OCI-LY7 (cell line): ENCODE data around the gene RTEL1. TPM values are rescaled to one million over a fixed set of nuclear protein-coding genes. Genes with fewer than 3 reads are reported as not detected.

Source experiments
- BruUV-seq: library from RNA; stranded (reverse); fragments of 400-500 nt; replicated peaks from 2 replicates; lab custom pipeline; 2021; lab: Mats Ljungman, UMichigan
- CTCF ChIA-PET: fragments of 300-600 bp; sonication (Branson Sonifier 250); formaldehyde crosslinking; loops from one replicate; lab custom pipeline; 2022; ENCODE audit warnings: antibody characterized with exemption; ENCODE audit not compliant: unreplicated experiment; lab: Charles Lee
- POLR2A ChIA-PET: fragments of 300-600 bp; sonication (Branson Sonifier 250); formaldehyde crosslinking; loops from one replicate; lab custom pipeline; 2022; ENCODE audit warnings: antibody characterized with exemption; lab: Charles Lee
- DNase-seq: peaks from one replicate; pipeline ENCODE4 v3.0.0-alpha.2; 2015; ENCODE audit warnings: low spot score
- H2AFZ ChIP-seq: fragments of 200-600 bp; sonication (generic), shearing (Covaris generic); 2 replicates; pipeline ENCODE4 v1.6.1; 2014; ENCODE audit warnings: mild to moderate bottlenecking, antibody characterized with exemption, low read length, moderate library complexity
- H3K27ac ChIP-seq: fragments of 200-600 bp; sonication (generic); 2 replicates; pipeline ENCODE4 v1.5.1; 2014; ENCODE audit warnings: mixed run types, low read depth, mild to moderate bottlenecking, moderate library complexity, low read length, inconsistent platforms; ENCODE audit not compliant: poor library complexity, severe bottlenecking
- H3K36me3 ChIP-seq: fragments of 200-600 bp; sonication (generic); 2 replicates; pipeline ENCODE4 v1.6.1; 2014; ENCODE audit warnings: mild to moderate bottlenecking, antibody characterized with exemption, low read length, moderate library complexity, mixed read lengths; ENCODE audit not compliant: insufficient read depth
- H3K4me1 ChIP-seq: fragments of 200-600 bp; sonication (generic); 2 replicates; pipeline ENCODE4 v1.5.1; 2014; ENCODE audit warnings: mild to moderate bottlenecking, low read length; ENCODE audit not compliant: insufficient read depth, poor library complexity, severe bottlenecking
- H3K4me2 ChIP-seq: fragments of 200-600 bp; sonication (generic); 2 replicates; pipeline ENCODE4 v1.6.1; 2014; ENCODE audit warnings: mild to moderate bottlenecking, low read length
- H3K4me3 ChIP-seq: fragments of 200-600 bp; sonication (generic); 2 replicates; pipeline ENCODE4 v1.5.1; 2014; ENCODE audit warnings: mild to moderate bottlenecking, low read depth, low read length; ENCODE audit not compliant: poor library complexity, severe bottlenecking
- H3K79me2 ChIP-seq: fragments of 200-600 bp; sonication (generic); 2 replicates; pipeline ENCODE4 v1.6.1; 2016; ENCODE audit warnings: low read depth, mild to moderate bottlenecking, low read length, moderate library complexity, mixed read lengths; ENCODE audit not compliant: insufficient read depth
- H3K9me2 ChIP-seq: fragments of 200-600 bp; sonication (generic); 2 replicates; pipeline ENCODE4 v1.6.1; 2016; ENCODE audit warnings: mild to moderate bottlenecking, low read length, mixed read lengths; ENCODE audit not compliant: insufficient read depth
- H3K9me3 ChIP-seq: fragments of 200-600 bp; sonication (generic); 2 replicates; pipeline ENCODE4 v1.6.1; 2014; ENCODE audit warnings: mild to moderate bottlenecking, mixed run types, low read length, mixed read lengths
- H4K20me1 ChIP-seq: fragments of 200-600 bp; sonication (generic); 2 replicates; pipeline ENCODE4 v1.6.1; 2014; ENCODE audit warnings: mild to moderate bottlenecking, antibody characterized with exemption, low read length, moderate library complexity, mixed read lengths; ENCODE audit not compliant: insufficient read depth
- EZH2phosphoT487 ChIP-seq: fragments of 200-600 bp; sonication (generic); IDR thresholded peaks from 2 replicates; pipeline ENCODE4 v1.6.1; 2018; ENCODE audit warnings: low read depth, borderline replicate concordance, mild to moderate bottlenecking, mixed run types, antibody characterized with exemption, low read length, moderate library complexity, mixed read lengths
- intact Hi-C: fragments of 100-400 bp; cut with micrococcal nuclease; formaldehyde crosslinking; loops from one replicate; pipeline ENCODE4 v1.10.0; 2022; ENCODE audit not compliant: unreplicated experiment
- total RNA-seq, 2 experiments: library from RNA; depleted of rRNA in 1 of 2; stranded (reverse); fragments of >200 nt in 1 of 2; shearing (Covaris generic) in 1 of 2; gene quantifications; 2 replicates each; pipeline ENCODE4 v1.2.3, GENCODE V29; 2014 to 2022
- TF ChIP-seq, protein P1 (sequence below): fragments of 200-600 bp; sonication (generic); conservative IDR thresholded peaks from 2 replicates; pipeline ENCODE4 v1.5.1; 2014; ENCODE audit warnings: mild to moderate bottlenecking, antibody characterized with exemption, low read length, moderate library complexity, mixed read lengths

Gene RTEL1
- total RNA-seq, 2 experiments from 2014 or later: 22.5 to 47.2 TPM

DNA sequence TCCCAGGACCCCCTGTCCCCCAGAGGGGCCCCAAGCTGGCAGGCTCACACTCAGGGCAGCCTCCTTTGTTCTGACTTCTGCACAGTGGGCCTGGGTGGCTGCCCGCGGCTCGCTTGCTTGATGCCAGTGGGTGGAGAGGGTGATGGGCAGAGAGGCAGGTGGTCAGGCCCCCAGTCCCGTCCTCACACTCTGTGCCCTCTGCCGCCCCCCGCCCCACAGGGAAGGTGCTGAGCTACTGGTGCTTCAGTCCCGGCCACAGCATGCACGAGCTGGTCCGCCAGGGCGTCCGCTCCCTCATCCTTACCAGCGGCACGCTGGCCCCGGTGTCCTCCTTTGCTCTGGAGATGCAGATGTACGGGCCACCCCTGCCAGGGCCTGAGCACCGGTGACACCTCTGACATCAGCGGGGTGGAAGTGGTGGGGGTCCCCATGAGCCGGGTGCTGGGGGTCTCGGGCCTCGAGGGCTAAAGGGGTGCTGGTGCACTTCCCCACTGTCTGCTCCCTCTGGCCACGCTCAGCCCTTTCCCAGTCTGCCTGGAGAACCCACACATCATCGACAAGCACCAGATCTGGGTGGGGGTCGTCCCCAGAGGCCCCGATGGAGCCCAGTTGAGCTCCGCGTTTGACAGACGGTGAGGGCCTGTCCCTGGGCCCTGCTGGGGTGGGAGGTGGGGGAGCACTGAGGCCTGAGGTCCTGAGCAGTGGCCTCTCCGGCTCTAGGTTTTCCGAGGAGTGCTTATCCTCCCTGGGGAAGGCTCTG, 29.5 kb downstream of the RTEL1 start:
- Histone ChIP-seq H3K27ac (no peak overlapping the region), H3K36me3 (0 out of 2 replicates have a peak, but pooled peaks cover 3% of the 10 kb centered on the region), H3K4me3 (no peak overlapping the region), H3K4me2 (no peak overlapping the region), H2AFZ (no peak overlapping the region), H3K9me3 (no peaks in the 10 kb centered on the region), H3K4me1 (no peaks in the 10 kb centered on the region), H4K20me1 (no peaks in the 10 kb centered on the region), H3K79me2 (no peaks in the 10 kb centered on the region), H3K9me2 (no peaks in the 10 kb centered on the region)
- ChIA-PET CTCF (no interaction called here), POLR2A (no interaction called here)
- no TSS peak for BruUV-seq
- intact Hi-C loops: no loop called here
- TF ChIP-seq, protein P1, sequence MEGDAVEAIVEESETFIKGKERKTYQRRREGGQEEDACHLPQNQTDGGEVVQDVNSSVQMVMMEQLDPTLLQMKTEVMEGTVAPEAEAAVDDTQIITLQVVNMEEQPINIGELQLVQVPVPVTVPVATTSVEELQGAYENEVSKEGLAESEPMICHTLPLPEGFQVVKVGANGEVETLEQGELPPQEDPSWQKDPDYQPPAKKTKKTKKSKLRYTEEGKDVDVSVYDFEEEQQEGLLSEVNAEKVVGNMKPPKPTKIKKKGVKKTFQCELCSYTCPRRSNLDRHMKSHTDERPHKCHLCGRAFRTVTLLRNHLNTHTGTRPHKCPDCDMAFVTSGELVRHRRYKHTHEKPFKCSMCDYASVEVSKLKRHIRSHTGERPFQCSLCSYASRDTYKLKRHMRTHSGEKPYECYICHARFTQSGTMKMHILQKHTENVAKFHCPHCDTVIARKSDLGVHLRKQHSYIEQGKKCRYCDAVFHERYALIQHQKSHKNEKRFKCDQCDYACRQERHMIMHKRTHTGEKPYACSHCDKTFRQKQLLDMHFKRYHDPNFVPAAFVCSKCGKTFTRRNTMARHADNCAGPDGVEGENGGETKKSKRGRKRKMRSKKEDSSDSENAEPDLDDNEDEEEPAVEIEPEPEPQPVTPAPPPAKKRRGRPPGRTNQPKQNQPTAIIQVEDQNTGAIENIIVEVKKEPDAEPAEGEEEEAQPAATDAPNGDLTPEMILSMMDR: no peak
- no peak for TF ChIP-seq EZH2phosphoT487
- no peak for DNase-seq

DNA sequence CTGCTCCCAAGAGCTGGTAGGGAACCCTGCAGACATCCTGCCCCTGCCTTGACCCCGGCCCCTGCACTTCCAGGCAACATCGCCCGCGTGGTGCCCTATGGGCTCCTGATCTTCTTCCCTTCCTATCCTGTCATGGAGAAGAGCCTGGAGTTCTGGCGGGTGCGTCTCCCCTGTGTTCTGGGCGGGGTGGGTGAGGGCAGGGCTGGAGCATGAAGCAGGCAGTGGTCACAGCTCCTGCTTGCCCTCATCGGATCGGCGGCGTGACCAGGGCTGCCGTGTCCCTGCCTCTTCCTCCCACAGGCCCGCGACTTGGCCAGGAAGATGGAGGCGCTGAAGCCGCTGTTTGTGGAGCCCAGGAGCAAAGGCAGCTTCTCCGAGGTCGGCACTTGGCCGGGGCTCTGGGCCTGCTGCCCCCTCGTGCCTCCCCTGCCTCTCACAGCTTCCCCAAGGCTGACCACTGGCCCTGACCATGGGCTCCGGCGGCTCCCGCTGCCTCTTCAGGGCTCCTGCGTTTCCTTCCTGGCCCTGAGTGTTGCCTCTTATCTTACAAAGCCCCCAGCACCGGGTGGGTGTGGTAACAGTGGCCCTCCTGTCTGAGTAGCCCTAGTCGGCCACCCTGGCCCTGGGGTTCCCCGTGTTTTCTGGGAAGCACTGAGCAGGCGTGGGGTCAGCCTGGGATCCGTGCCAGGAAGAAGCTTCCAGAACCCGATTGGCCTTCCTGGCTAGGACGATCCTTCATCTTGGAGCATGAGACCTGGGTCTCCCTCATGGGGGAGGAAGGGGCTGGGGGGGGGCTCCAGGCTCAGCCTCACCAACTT, 30.3 kb downstream of the RTEL1 start:
- CTCF ChIA-PET: no interaction called here
- BruUV-seq: no TSS peak
- TF ChIP-seq, protein P1: no peak
- TF ChIP-seq EZH2phosphoT487: no peak

More for the DNA sequence above, 30.3 kb downstream of the RTEL1 start:
- no peak for DNase-seq
- H2AFZ ChIP-seq: no peak overlapping the region
- POLR2A ChIA-PET: no interaction called here
- no peaks in the 10 kb centered on the region for H3K9me2 ChIP-seq
- no peak overlapping the region for H3K4me2 ChIP-seq
- H3K4me1 ChIP-seq: no peaks in the 10 kb centered on the region
- H3K36me3 ChIP-seq: no peaks in the 10 kb centered on the region
- H3K9me3 ChIP-seq: no peaks in the 10 kb centered on the region
- H3K4me3 ChIP-seq: no peak overlapping the region
- no peaks in the 10 kb centered on the region for H3K79me2 ChIP-seq
- intact Hi-C loops: no loop called here
- no peak overlapping the region for H3K27ac ChIP-seq
- H4K20me1 ChIP-seq: no peaks in the 10 kb centered on the region
